AG20443 (cell line): Measurements from ENCODE around the gene ENTPD7.

Source experiments
- DNase-seq: peaks from one replicate; pipeline ENCODE4 v3.0.0; 2012; ENCODE audit warnings: low spot score, mixed read lengths

The ENTPD7 gene

GRCh38 chr10:99748823-99749451 is 89.6 kb downstream of the ENTPD7 start:
- no peak for DNase-seq

GRCh38 chr10:99750641-99751040 is 91.3 kb downstream of the ENTPD7 start:
- DNase-seq = no peak

GRCh38 chr10:99754670-99755069 is 95.4 kb downstream of the ENTPD7 start:
- DNase-seq = no peak
